Activated T-cell treated with anti-CD3 and anti-CD28 coated beads, Interleukin-2, amount 50 U/mL, for 4 hours (primary cell): ENCODE data around the gene TRAFD1. TPM values are rescaled to one million over a fixed set of nuclear protein-coding genes. Genes with fewer than 3 reads are reported as not detected.
"Not testable (repeated sequence)": the region's sequence is repeated elsewhere in the genome, so short reads cannot be mapped to it uniquely, and the experiment has no call there.

Experiments used
- ATAC-seq, 2 donors: fragments of 200-7000 bp; cut with Tn5 transposase; one replicate each; pipeline ENCODE4 v1.10.0; 2021
- DNase-seq: peaks from one replicate; pipeline ENCODE4 v3.0.0-alpha.2; 2020
- H3K27me3 Mint-ChIP-seq: one replicate; pipeline ENCODE4 v1.8.0; 2021; ENCODE audit warnings: low read depth, mixed read lengths
- H3K36me3 Mint-ChIP-seq: one replicate; pipeline ENCODE4 v1.8.0; 2022; ENCODE audit warnings: mixed read lengths; ENCODE audit not compliant: insufficient read depth
- H3K4me1 Mint-ChIP-seq: one replicate; pipeline ENCODE4 v1.8.0; 2021; ENCODE audit warnings: low read depth, mixed read lengths
- H3K4me3 Mint-ChIP-seq: one replicate; pipeline ENCODE4 v1.8.0; 2021; ENCODE audit warnings: mild to moderate bottlenecking, moderate library complexity, mixed read lengths
- H3K9me3 Mint-ChIP-seq: one replicate; pipeline ENCODE4 v1.8.0; 2021; ENCODE audit warnings: mixed read lengths
- total RNA-seq, 3 donors: library from RNA; stranded (reverse); gene quantifications; one replicate each; pipeline ENCODE4 v1.2.1, GENCODE V29; 2021

The TRAFD1 gene
- total RNA-seq, 3 donors from 2014 or later: 47.1 to 52.3 (median 49.4) TPM

GRCh38 chr12:112130441-112130998 lies 5.2 kb downstream of the TRAFD1 start:
- Mint-ChIP-seq H3K4me3 (peak overlapping the region; percentile 54), H3K36me3 (peaks cover 11% of the 10 kb centered on the region), H3K9me3 (no peaks in the 10 kb centered on the region), H3K4me1 (peaks cover 63% of the 10 kb centered on the region), H3K27me3 (no peaks in the 10 kb centered on the region)
- no peak for DNase-seq
- peak; percentile 77 to 84 for ATAC-seq

GRCh38 chr12:112131686-112132085 lies 6.3 kb downstream of the TRAFD1 start:
- peaks cover 58% of the 10 kb centered on the region for H3K4me1 Mint-ChIP-seq
- H3K36me3 Mint-ChIP-seq: peaks cover 11% of the 10 kb centered on the region
- H3K27me3 Mint-ChIP-seq: no peaks in the 10 kb centered on the region
- H3K4me3 Mint-ChIP-seq: no peak overlapping the region
- no peaks in the 10 kb centered on the region for H3K9me3 Mint-ChIP-seq
- no peak for ATAC-seq
- DNase-seq: no peak

GRCh38 chr12:112133418-112133817 lies 8.1 kb downstream of the TRAFD1 start:
- ATAC-seq (no peak), DNase-seq (no peak)
- peaks cover 43% of the 10 kb centered on the region for H3K4me1 Mint-ChIP-seq
- no peaks in the 10 kb centered on the region for H3K9me3 Mint-ChIP-seq
- peaks cover 8% of the 10 kb centered on the region for H3K36me3 Mint-ChIP-seq
- no peak overlapping the region for H3K4me3 Mint-ChIP-seq
- no peaks in the 10 kb centered on the region for H3K27me3 Mint-ChIP-seq

- Mint-ChIP-seq H3K9me3 (no peaks in the 10 kb centered on the region), H3K4me1 (peaks cover 32% of the 10 kb centered on the region), H3K36me3 (peaks cover 8% of the 10 kb centered on the region), H3K4me3 (no peak overlapping the region), H3K27me3 (no peaks in the 10 kb centered on the region)
- DNase-seq (no peak), ATAC-seq (no peak)
Observed at GRCh38 chr12:112134731-112135130, 9.4 kb downstream of the TRAFD1 start.

- Mint-ChIP-seq H3K27me3 (no peaks in the 10 kb centered on the region), H3K9me3 (no peaks in the 10 kb centered on the region), H3K4me3 (no peak overlapping the region), H3K36me3 (peaks cover 28% of the 10 kb centered on the region), H3K4me1 (peaks cover 5% of the 10 kb centered on the region)
- no peak for DNase-seq
- no peak for ATAC-seq
Observed at GRCh38 chr12:112140728-112141127, 15.4 kb downstream of the TRAFD1 start.

GRCh38 chr12:112146123-112146522 lies 20.8 kb downstream of the TRAFD1 start:
- H3K9me3 Mint-ChIP-seq: no peaks in the 10 kb centered on the region
- ATAC-seq (no peak), DNase-seq (no peak)
- peaks cover 3% of the 10 kb centered on the region for H3K4me1 Mint-ChIP-seq
- no peaks in the 10 kb centered on the region for H3K27me3 Mint-ChIP-seq
- H3K36me3 Mint-ChIP-seq: peaks cover 36% of the 10 kb centered on the region
- no peak overlapping the region for H3K4me3 Mint-ChIP-seq

- Mint-ChIP-seq H3K4me3 (no peak overlapping the region), H3K9me3 (no peaks in the 10 kb centered on the region), H3K27me3 (no peaks in the 10 kb centered on the region), H3K36me3 (peaks cover 43% of the 10 kb centered on the region), H3K4me1 (peaks cover 7% of the 10 kb centered on the region)
- DNase-seq (no peak), ATAC-seq (no peak)
Observed at GRCh38 chr12:112148031-112148513, 22.7 kb downstream of the TRAFD1 start.

GRCh38 chr12:112149596-112149995 lies 24.2 kb downstream of the TRAFD1 start:
- H3K27me3 Mint-ChIP-seq: no peaks in the 10 kb centered on the region
- no peak overlapping the region for H3K4me3 Mint-ChIP-seq
- ATAC-seq: no peak
- peaks cover 56% of the 10 kb centered on the region for H3K36me3 Mint-ChIP-seq
- no peak for DNase-seq
- no peaks in the 10 kb centered on the region for H3K9me3 Mint-ChIP-seq
- peaks cover 7% of the 10 kb centered on the region for H3K4me1 Mint-ChIP-seq

GRCh38 chr12:112151766-112152541 lies 26.6 kb downstream of the TRAFD1 start:
- no peak for DNase-seq
- peaks cover 61% of the 10 kb centered on the region for H3K36me3 Mint-ChIP-seq
- no peak overlapping the region for H3K4me3 Mint-ChIP-seq
- peaks cover 9% of the 10 kb centered on the region for H3K4me1 Mint-ChIP-seq
- no peak for ATAC-seq
- H3K27me3 Mint-ChIP-seq: no peaks in the 10 kb centered on the region
- peaks cover 13% of the 10 kb centered on the region for H3K9me3 Mint-ChIP-seq

- no peaks in the 10 kb centered on the region for H3K27me3 Mint-ChIP-seq
- peaks cover 27% of the 10 kb centered on the region for H3K9me3 Mint-ChIP-seq
- DNase-seq (no peak), ATAC-seq (no peak)
- peaks cover 73% of the 10 kb centered on the region for H3K36me3 Mint-ChIP-seq
- H3K4me1 Mint-ChIP-seq: peaks cover 18% of the 10 kb centered on the region
- H3K4me3 Mint-ChIP-seq: no peak overlapping the region
Observed at GRCh38 chr12:112153181-112153892, 28.0 kb downstream of the TRAFD1 start.

- no peak for DNase-seq
- Mint-ChIP-seq H3K36me3 (peaks cover 73% of the 10 kb centered on the region), H3K4me1 (peaks cover 23% of the 10 kb centered on the region), H3K9me3 (peaks cover 30% of the 10 kb centered on the region), H3K27me3 (no peaks in the 10 kb centered on the region), H3K4me3 (no peak overlapping the region)
- no peak for ATAC-seq
Observed at GRCh38 chr12:112153893-112154219, 28.5 kb downstream of the TRAFD1 start.

- H3K27me3 Mint-ChIP-seq, H3K4me3 Mint-ChIP-seq, DNase-seq: not testable (repeated sequence)
- Mint-ChIP-seq H3K4me1 (peaks cover 31% of the 10 kb centered on the region), H3K36me3 (peaks cover 87% of the 10 kb centered on the region), H3K9me3 (peaks cover 42% of the 10 kb centered on the region)
- ATAC-seq: peak in 1 of 2 donors; percentile 54
Observed at GRCh38 chr12:112158461-112159145, 33.2 kb downstream of the TRAFD1 start.

- ATAC-seq (no peak), DNase-seq (no peak)
- Mint-ChIP-seq H3K36me3 (peaks cover 85% of the 10 kb centered on the region), H3K27me3 (no peaks in the 10 kb centered on the region), H3K4me3 (no peak overlapping the region), H3K9me3 (peaks cover 42% of the 10 kb centered on the region), H3K4me1 (peaks cover 31% of the 10 kb centered on the region)
Observed at GRCh38 chr12:112159146-112159541, 33.8 kb downstream of the TRAFD1 start.

GRCh38 chr12:112160611-112161010 lies 35.3 kb downstream of the TRAFD1 start:
- H3K9me3 Mint-ChIP-seq: peaks cover 42% of the 10 kb centered on the region
- no peaks in the 10 kb centered on the region for H3K27me3 Mint-ChIP-seq
- peaks cover 75% of the 10 kb centered on the region for H3K36me3 Mint-ChIP-seq
- H3K4me1 Mint-ChIP-seq: peaks cover 31% of the 10 kb centered on the region
- no peak overlapping the region for H3K4me3 Mint-ChIP-seq
- DNase-seq (no peak), ATAC-seq (no peak)
